Upper lobe of left lung (tissue), 6 donors: Measurements from ENCODE around the gene FUT9. TPM values are rescaled to one million over a fixed set of nuclear protein-coding genes. Genes with fewer than 3 reads are reported as not detected.
A peak's percentile ranks its signal among the peaks of the same experiment; 100 is the strongest.

ENCODE experiments used
- ATAC-seq, 2 donors: fragments of 200-7000 bp; cut with Tn5 transposase; one replicate each; pipeline ENCODE4 v1.9.1; 2022; ENCODE audit warnings: mild to moderate bottlenecking in 2 of 2, moderate library complexity in 2 of 2; ENCODE audit not compliant: low FRiP score in 2 of 2
- DNase-seq, 2 donors: peaks; one replicate each; pipeline ENCODE4 v3.0.0-alpha.2; 2019 to 2020
- H3K27ac ChIP-seq, 4 donors: fragments of 200-600 bp; sonication (generic); one replicate each; pipeline ENCODE4 v1.5.1; 2016 to 2019
- H3K27me3 ChIP-seq, 4 donors: fragments of 200-600 bp; sonication (generic); one replicate each; pipeline ENCODE4 v1.5.1; 2017 to 2019
- H3K36me3 ChIP-seq, 4 donors: fragments of 200-600 bp; sonication (generic); one replicate each; pipeline ENCODE4 v1.5.1; 2016 to 2019
- H3K4me1 ChIP-seq, 4 donors: fragments of 200-600 bp; sonication (generic); one replicate each; pipeline ENCODE4 v1.5.1; 2018 to 2019
- H3K4me3 ChIP-seq, 4 donors: fragments of 200-600 bp; sonication (generic); one replicate each; pipeline ENCODE4 v1.5.1; 2017 to 2019; ENCODE audit warnings: mild to moderate bottlenecking in 2 of 4, moderate library complexity in 1 of 4
- H3K9me3 ChIP-seq, 4 donors: fragments of 200-600 bp; sonication (generic); one replicate each; pipeline ENCODE4 v1.5.1; 2018 to 2019
- CTCF ChIP-seq, 6 experiments: fragments of 450-650 bp in 4 of 6; fragments of 200-600 bp in 2 of 6; sonication (generic) in 2 of 6; IDR thresholded peaks; one replicate each; pipeline ENCODE4 v1.5.1; 2016 to 2019; ENCODE audit warnings: antibody characterized with exemption in 6 of 6
- EP300 ChIP-seq, 4 donors: sonication (generic); formaldehyde crosslinking; IDR thresholded peaks; one replicate each; pipeline ENCODE4 v1.5.1; 2017; ENCODE audit warnings: antibody characterized with exemption in 4 of 4, control low read depth in 2 of 4
- POLR2A ChIP-seq, 4 donors: fragments of 450-650 bp; IDR thresholded peaks; one replicate each; pipeline ENCODE4 v1.5.1; 2016 to 2017; ENCODE audit warnings: antibody characterized with exemption in 4 of 4, mild to moderate bottlenecking in 2 of 4
- POLR2AphosphoS5 ChIP-seq, 2 donors: sonication (generic); formaldehyde crosslinking; IDR thresholded peaks; one replicate each; pipeline ENCODE4 v1.5.1; 2017; ENCODE audit warnings: antibody characterized with exemption in 2 of 2
- WGBS, 2 donors: methylation state at CpG; one replicate each; pipeline ENCODE4 v1.1.5; 2017 to 2018; 5-methylcytosine and 5-hydroxymethylcytosine counted together
- total RNA-seq, 6 donors: library from RNA; depleted of rRNA in 4 of 6; stranded (reverse); fragments of >200 nt in 4 of 6; gene quantifications; one replicate each; pipeline versions ENCODE4 v1.1.0 to v1.2.1, GENCODE V29; 2016 to 2021
- donor health status: DM: no; HTN: no; CAD: no; lungs with moderate emphysema.
- donor health status: DM: no; HTN: yes; CAD: no; lungs with severe emphysema.

The FUT9 gene
- total RNA-seq, 6 donors from 2014 or later: not detected

- H3K4me1 ChIP-seq: no peaks in the 10 kb centered on the region
- H3K27ac ChIP-seq: no peak overlapping the region
- H3K27me3 ChIP-seq: no peaks in the 10 kb centered on the region
- no peaks in the 10 kb centered on the region for H3K36me3 ChIP-seq
- DNase-seq (no peak), ATAC-seq (no peak)
- H3K9me3 ChIP-seq: no peaks in the 10 kb centered on the region
- no peak overlapping the region for H3K4me3 ChIP-seq
- TF ChIP-seq POLR2AphosphoS5 (IDR thresholded peaks at IDR 0.05) (no peak), POLR2A (IDR thresholded peaks at IDR 0.05) (no peak), EP300 (IDR thresholded peaks at IDR 0.05) (no peak), CTCF (IDR thresholded peaks at IDR 0.05) (no peak)
These were observed 138.0 kb downstream of the FUT9 start for GRCh38 chr6:96153775-96154174.

- 54 to 61% methylated on average over 4 of the region's 4 CpGs for WGBS, 2 donors
- no peak for TF ChIP-seq POLR2AphosphoS5 (IDR thresholded peaks at IDR 0.05)
- H3K27me3 ChIP-seq: no peaks in the 10 kb centered on the region
- H3K27ac ChIP-seq: no peak overlapping the region
- H3K4me3 ChIP-seq: no peak overlapping the region
- H3K4me1 ChIP-seq: no peaks in the 10 kb centered on the region
- no peak for ATAC-seq
- H3K36me3 ChIP-seq: no peaks in the 10 kb centered on the region
- H3K9me3 ChIP-seq: no peaks in the 10 kb centered on the region
- DNase-seq: no peak
These were observed 140.7 kb downstream of the FUT9 start for GRCh38 chr6:96156425-96156824.

DNA sequence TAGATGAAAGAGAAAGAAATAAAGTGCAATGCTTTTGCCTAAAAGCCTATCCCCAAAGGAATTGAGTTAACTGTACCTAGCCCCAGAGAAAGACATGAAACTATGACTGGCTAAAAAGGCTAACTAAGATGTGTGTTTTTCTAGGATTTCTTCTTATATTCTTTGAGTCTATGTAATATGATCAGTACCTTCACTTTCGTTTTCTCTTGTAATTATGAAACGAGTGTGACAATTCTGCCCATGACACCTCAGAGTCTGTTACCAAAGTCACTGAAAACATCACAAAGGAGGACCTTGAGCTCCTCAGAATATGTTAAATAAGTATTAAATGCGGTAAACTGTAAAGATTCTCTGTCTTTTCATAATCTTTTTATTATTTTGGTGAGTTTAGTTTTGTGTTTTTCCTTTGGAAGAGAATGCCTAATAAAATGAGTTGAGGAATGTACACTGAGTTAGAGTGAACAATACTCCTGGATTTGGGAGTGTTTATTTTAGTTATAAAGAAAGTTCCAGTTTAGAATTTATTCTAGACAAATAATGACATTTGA, 141.3 kb downstream of the FUT9 start:
- whole genome bisulfite sequencing, 2 donors: 43 to 49% methylated on average over 3 of the region's 3 CpGs
- Histone ChIP-seq H3K4me3 (peak overlapping the region in 1 of 4 donors; percentile 13), H3K27ac (no peak overlapping the region), H3K36me3 (no peaks in the 10 kb centered on the region), H3K9me3 (no peaks in the 10 kb centered on the region), H3K4me1 (no peaks in the 10 kb centered on the region), H3K27me3 (no peaks in the 10 kb centered on the region)
- no peak for ATAC-seq
- TF ChIP-seq EP300 (IDR thresholded peaks at IDR 0.05) (no peak), POLR2A (IDR thresholded peaks at IDR 0.05) (no peak)
- no peak for DNase-seq

- Histone ChIP-seq H3K4me3 (no peak overlapping the region), H3K27ac (no peak overlapping the region), H3K9me3 (no peaks in the 10 kb centered on the region), H3K4me1 (no peaks in the 10 kb centered on the region), H3K27me3 (no peaks in the 10 kb centered on the region), H3K36me3 (no peaks in the 10 kb centered on the region)
- 31 to 47% methylated on average over 2 of the region's 2 CpGs for WGBS, 2 donors
- DNase-seq (no peak), ATAC-seq (no peak)
- no peak for TF ChIP-seq POLR2A (IDR thresholded peaks at IDR 0.05)
- no peak for TF ChIP-seq EP300 (IDR thresholded peaks at IDR 0.05)
- TF ChIP-seq CTCF (IDR thresholded peaks at IDR 0.05): no peak
- TF ChIP-seq POLR2AphosphoS5 (IDR thresholded peaks at IDR 0.05): no peak
These were observed 146.9 kb downstream of the FUT9 start for GRCh38 chr6:96162711-96163120.

GRCh38 chr6:96164802-96165201, 149.0 kb downstream of the FUT9 start:
- no peaks in the 10 kb centered on the region for H3K27me3 ChIP-seq
- H3K36me3 ChIP-seq: no peaks in the 10 kb centered on the region
- DNase-seq (no peak), ATAC-seq (no peak)
- H3K9me3 ChIP-seq: no peaks in the 10 kb centered on the region
- no peak overlapping the region for H3K4me3 ChIP-seq
- no peaks in the 10 kb centered on the region for H3K4me1 ChIP-seq
- TF ChIP-seq CTCF (IDR thresholded peaks at IDR 0.05) (no peak), POLR2AphosphoS5 (IDR thresholded peaks at IDR 0.05) (no peak), POLR2A (IDR thresholded peaks at IDR 0.05) (no peak), EP300 (IDR thresholded peaks at IDR 0.05) (no peak)
- no peak overlapping the region for H3K27ac ChIP-seq

- Histone ChIP-seq H3K4me1 (no peaks in the 10 kb centered on the region), H3K4me3 (no peak overlapping the region), H3K27ac (no peak overlapping the region), H3K9me3 (no peaks in the 10 kb centered on the region), H3K27me3 (no peaks in the 10 kb centered on the region), H3K36me3 (no peaks in the 10 kb centered on the region)
- TF ChIP-seq CTCF (IDR thresholded peaks at IDR 0.05): no peak
- TF ChIP-seq EP300 (IDR thresholded peaks at IDR 0.05): no peak
- TF ChIP-seq POLR2A (IDR thresholded peaks at IDR 0.05): no peak
- TF ChIP-seq POLR2AphosphoS5 (IDR thresholded peaks at IDR 0.05): no peak
- ATAC-seq: no peak
- 66 to 78% methylated on average over 2 of the region's 2 CpGs for WGBS, 2 donors
- DNase-seq: no peak
These were observed 155.3 kb downstream of the FUT9 start for GRCh38 chr6:96171112-96171511.
